ENCODE results near the gene ANKRD31. TPM values are rescaled to one million over a fixed set of nuclear protein-coding genes. Genes with fewer than 3 reads are reported as not detected.
A peak's percentile ranks its signal among the peaks of the same experiment; 100 is the strongest.
"Not testable (repeated sequence)": the region's sequence is repeated elsewhere in the genome, so short reads cannot be mapped to it uniquely, and the experiment has no call there.

Gene ANKRD31
- polyA plus RNA-seq, 1 experiment = 0.02 TPM

DNA sequence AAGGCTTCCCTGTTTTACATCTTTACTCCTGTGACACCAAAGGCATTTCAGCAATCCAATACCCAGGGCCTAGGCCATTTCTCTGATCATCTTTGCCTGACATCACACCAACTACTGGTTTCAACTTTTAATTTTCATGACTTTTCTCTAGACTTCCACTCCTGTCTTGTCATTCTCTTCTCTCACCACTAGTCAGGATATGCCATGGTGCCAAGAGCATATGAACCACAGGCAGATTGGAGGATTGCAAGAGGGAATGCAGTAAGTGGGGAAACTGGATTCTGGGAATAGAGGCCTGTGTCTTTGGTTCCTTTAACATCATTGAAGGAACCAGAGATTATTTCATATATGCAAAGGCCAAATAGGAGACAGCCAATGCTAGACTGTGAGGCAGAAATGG, 69.3 kb downstream of the ANKRD31 start:
- TF ChIP-seq, protein P1, sequence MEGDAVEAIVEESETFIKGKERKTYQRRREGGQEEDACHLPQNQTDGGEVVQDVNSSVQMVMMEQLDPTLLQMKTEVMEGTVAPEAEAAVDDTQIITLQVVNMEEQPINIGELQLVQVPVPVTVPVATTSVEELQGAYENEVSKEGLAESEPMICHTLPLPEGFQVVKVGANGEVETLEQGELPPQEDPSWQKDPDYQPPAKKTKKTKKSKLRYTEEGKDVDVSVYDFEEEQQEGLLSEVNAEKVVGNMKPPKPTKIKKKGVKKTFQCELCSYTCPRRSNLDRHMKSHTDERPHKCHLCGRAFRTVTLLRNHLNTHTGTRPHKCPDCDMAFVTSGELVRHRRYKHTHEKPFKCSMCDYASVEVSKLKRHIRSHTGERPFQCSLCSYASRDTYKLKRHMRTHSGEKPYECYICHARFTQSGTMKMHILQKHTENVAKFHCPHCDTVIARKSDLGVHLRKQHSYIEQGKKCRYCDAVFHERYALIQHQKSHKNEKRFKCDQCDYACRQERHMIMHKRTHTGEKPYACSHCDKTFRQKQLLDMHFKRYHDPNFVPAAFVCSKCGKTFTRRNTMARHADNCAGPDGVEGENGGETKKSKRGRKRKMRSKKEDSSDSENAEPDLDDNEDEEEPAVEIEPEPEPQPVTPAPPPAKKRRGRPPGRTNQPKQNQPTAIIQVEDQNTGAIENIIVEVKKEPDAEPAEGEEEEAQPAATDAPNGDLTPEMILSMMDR (IDR thresholded peaks at IDR 0.05; ENCODE audit: insufficient read depth, low read depth, low read length) = peak; percentile 14; the same call in 1 of the 2 replicates
- no peaks in the 10 kb centered on the region for H3K27me3 ChIP-seq (ENCODE audit: control insufficient read depth, insufficient read depth, low read length)
- DNase-seq (ENCODE audit: low read depth) = no peak
- ChIA-PET CTCF (no interaction called here), POLR2A (no interaction called here)
- no peak overlapping the region for H3K4me3 ChIP-seq (ENCODE audit: low read depth, low read length)
- H3K36me3 ChIP-seq (ENCODE audit: control insufficient read depth, insufficient read depth, low read length) = no peaks in the 10 kb centered on the region

DNA sequence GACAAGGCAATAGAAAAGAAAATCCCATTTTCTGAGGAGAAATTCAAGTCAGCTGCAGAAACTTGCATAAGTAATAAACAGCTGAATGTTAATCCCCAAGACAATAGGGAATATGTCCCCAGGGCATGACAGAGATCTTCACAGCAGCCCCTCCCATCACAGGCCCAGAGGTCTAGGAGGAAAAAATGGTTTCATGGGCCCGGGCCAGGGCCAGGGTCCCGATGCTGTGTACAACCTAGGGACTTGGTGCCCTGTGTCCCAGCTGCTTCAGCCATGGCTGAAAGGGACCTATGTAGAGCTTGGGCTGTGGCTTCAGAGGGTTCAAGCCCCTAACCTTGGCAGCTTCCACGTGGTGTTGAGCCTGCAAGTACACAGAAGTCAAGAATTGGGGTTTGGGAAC, 75.2 kb downstream of the ANKRD31 start:
- H3K27me3 ChIP-seq (ENCODE audit: control insufficient read depth, insufficient read depth, low read length); DNase-seq (ENCODE audit: low read depth); CTCF ChIA-PET; H3K4me3 ChIP-seq (ENCODE audit: low read depth, low read length); POLR2A ChIA-PET; H3K36me3 ChIP-seq (ENCODE audit: control insufficient read depth, insufficient read depth, low read length): not testable (repeated sequence)

DNA sequence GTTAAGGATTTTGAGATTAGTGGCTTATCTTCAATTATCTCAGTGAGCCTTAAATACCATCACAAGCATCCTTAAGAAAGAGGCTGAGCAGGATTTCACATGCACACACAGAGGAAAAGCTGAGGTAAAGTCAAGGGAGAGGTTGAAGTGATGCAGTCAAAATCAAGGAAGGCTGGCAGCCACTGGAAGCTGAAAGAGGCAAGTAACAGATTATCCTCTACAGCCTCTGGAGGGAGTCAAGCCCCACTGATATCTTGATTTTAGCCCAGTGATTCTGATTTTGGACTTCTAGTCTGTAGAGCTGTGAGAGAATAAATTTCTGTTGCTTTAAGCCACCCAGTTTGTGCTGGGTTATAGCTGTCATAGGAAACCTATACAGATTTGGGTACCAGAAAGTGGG, 80.1 kb downstream of the ANKRD31 start:
- H3K27me3 ChIP-seq (ENCODE audit: control insufficient read depth, insufficient read depth, low read length) = no peaks in the 10 kb centered on the region
- TF ChIP-seq, protein P1 (IDR thresholded peaks at IDR 0.05; ENCODE audit: insufficient read depth, low read depth, low read length) = no peak
- no peaks in the 10 kb centered on the region for H3K36me3 ChIP-seq (ENCODE audit: control insufficient read depth, insufficient read depth, low read length)
- no peak overlapping the region for H3K4me3 ChIP-seq (ENCODE audit: low read depth, low read length)
- ChIA-PET POLR2A (no interaction called here), CTCF (no interaction called here)
- no peak for DNase-seq (ENCODE audit: low read depth)

DNA sequence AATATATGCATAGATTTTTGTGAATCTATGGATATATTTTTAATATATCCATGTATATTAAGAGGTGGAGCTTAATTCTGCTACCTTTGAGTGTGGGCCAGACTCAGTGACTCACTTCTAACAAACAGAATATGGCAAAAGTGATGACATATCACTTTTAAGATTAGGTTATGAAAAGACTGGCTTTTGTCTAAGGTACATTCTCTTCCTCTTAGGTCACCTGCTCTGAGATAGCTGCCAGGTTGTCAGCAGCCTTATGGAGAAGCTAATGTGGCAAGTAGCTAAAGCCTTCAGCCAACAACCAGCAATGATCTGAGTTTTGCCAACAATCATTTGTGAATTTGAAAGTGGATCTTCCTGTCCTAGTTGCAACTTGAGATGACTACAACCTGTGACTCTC, 83.8 kb downstream of the ANKRD31 start:
- Histone ChIP-seq H3K36me3 (ENCODE audit: control insufficient read depth, insufficient read depth, low read length) (no peaks in the 10 kb centered on the region), H3K27me3 (ENCODE audit: control insufficient read depth, insufficient read depth, low read length) (no peaks in the 10 kb centered on the region; the same call in 1 of the 2 replicates), H3K4me3 (ENCODE audit: low read depth, low read length) (no peak overlapping the region)
- CTCF ChIA-PET = interaction anchor here (1.4 kb wide), 1 partner anchor 27 kb away, joined by 4 read pairs; no protein-coding TSS in a partner anchor
- DNase-seq (ENCODE audit: low read depth) = no peak
- POLR2A ChIA-PET = no interaction called here
- TF ChIP-seq, protein P1 (IDR thresholded peaks at IDR 0.05; ENCODE audit: insufficient read depth, low read depth, low read length) = no peak

DNA sequence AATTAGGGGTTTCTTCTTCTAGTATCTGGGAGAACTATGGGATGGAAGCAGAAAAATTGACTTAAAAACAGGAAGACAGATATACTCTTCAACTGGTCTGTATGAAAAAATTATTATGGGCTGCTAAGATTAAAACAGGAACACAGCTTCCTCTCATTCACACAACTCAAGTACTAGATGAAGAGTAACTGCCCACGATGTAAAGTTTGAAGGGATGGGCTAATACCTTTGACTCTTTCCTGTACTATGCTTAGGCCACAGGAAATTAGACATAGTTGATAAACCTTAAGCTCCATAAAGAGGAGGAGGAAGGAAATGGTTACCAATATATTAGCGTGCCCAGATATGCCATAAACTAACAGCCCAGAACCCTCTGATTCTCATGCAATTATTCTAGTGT, 88.6 kb downstream of the ANKRD31 start:
- H3K4me3 ChIP-seq (ENCODE audit: low read depth, low read length) = no peak overlapping the region
- POLR2A ChIA-PET = no interaction called here
- H3K27me3 ChIP-seq (ENCODE audit: control insufficient read depth, insufficient read depth, low read length) = no peaks in the 10 kb centered on the region; the same call in 1 of the 2 replicates
- CTCF ChIA-PET = no interaction called here
- DNase-seq (ENCODE audit: low read depth) = no peak
- H3K36me3 ChIP-seq (ENCODE audit: control insufficient read depth, insufficient read depth, low read length) = no peaks in the 10 kb centered on the region
- TF ChIP-seq, protein P1 (IDR thresholded peaks at IDR 0.05; ENCODE audit: insufficient read depth, low read depth, low read length) = no peak

DNA sequence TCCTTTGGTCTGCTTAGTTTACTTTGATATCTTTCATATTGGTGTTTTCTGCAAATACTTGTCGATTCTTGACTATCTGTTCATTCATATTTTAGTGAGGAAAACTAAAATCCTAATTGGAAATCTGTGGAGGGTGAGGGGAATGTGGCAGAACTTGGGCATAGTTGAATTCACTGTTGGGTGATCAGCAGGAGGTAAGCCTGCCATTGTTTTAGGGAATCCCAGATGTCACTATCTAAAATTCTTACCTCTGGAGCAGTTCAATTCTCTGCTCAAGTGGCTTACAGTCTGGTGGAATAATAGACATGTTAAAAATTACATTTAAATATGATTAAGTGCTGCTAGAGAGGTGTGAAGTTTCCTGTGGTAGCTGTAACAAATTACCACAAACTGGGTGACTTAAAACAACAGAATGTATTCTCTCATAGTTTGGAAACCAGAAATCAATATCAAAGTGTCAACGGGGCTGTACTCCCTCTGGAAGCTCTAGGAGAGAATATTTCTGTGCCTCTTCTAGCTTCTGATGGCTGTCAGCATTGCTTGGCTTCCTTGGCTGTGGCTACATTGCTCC, 94.0 kb downstream of the ANKRD31 start:
- POLR2A ChIA-PET = no interaction called here
- CTCF ChIA-PET = no interaction called here
- Histone ChIP-seq H3K27me3 (ENCODE audit: control insufficient read depth, insufficient read depth, low read length) (0 out of 2 replicates have a peak, but pooled peaks cover 1% of the 10 kb centered on the region), H3K36me3 (ENCODE audit: control insufficient read depth, insufficient read depth, low read length) (no peaks in the 10 kb centered on the region), H3K4me3 (ENCODE audit: low read depth, low read length) (no peak overlapping the region)
- TF ChIP-seq, protein P1 (IDR thresholded peaks at IDR 0.05; ENCODE audit: insufficient read depth, low read depth, low read length) = no peak
- no peak for DNase-seq (ENCODE audit: low read depth)

All from BJ (cell line).